ENCODE results near the gene TEX52. TPM values are rescaled to one million over a fixed set of nuclear protein-coding genes. Genes with fewer than 3 reads are reported as not detected.

Gene TEX52
- polyA plus RNA-seq, 1 donor from 2014 or later = not detected

DNA sequence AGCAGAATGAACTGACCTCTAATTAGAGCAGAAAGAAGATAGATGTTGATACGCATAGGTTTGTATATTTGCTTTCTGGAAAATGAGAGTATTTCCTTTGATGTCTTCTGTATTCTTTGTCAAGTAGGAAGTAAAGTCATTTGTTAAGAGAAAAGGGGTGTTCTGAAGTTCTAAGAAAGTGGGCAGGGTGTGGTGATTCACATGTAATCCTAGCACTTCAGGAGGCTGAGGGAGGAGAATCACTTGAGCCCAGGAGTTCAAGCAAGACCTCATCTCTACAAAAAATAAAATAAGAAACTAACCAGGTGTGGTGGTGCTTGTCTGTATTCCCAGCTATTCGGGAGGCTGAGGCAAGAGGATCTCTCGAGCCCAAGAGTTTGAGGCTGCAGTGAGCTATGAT lies 23.0 kb upstream of the TEX52 start:
- TF ChIP-seq, protein P1, sequence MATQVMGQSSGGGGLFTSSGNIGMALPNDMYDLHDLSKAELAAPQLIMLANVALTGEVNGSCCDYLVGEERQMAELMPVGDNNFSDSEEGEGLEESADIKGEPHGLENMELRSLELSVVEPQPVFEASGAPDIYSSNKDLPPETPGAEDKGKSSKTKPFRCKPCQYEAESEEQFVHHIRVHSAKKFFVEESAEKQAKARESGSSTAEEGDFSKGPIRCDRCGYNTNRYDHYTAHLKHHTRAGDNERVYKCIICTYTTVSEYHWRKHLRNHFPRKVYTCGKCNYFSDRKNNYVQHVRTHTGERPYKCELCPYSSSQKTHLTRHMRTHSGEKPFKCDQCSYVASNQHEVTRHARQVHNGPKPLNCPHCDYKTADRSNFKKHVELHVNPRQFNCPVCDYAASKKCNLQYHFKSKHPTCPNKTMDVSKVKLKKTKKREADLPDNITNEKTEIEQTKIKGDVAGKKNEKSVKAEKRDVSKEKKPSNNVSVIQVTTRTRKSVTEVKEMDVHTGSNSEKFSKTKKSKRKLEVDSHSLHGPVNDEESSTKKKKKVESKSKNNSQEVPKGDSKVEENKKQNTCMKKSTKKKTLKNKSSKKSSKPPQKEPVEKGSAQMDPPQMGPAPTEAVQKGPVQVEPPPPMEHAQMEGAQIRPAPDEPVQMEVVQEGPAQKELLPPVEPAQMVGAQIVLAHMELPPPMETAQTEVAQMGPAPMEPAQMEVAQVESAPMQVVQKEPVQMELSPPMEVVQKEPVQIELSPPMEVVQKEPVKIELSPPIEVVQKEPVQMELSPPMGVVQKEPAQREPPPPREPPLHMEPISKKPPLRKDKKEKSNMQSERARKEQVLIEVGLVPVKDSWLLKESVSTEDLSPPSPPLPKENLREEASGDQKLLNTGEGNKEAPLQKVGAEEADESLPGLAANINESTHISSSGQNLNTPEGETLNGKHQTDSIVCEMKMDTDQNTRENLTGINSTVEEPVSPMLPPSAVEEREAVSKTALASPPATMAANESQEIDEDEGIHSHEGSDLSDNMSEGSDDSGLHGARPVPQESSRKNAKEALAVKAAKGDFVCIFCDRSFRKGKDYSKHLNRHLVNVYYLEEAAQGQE (IDR thresholded peaks at IDR 0.05; ENCODE audit: borderline replicate concordance) = no peak
- TF ChIP-seq TAF1 (IDR thresholded peaks at IDR 0.05; ENCODE audit: low read depth) (no peak), CTCF (IDR thresholded peaks at IDR 0.05; ENCODE audit: poor library complexity, severe bottlenecking) (no peak), POLR2AphosphoS5 (IDR thresholded peaks at IDR 0.05) (no peak), SMC3 (conservative IDR thresholded peaks at IDR 0.05; ENCODE audit: poor library complexity) (no peak), EP300 (conservative IDR thresholded peaks at IDR 0.05; ENCODE audit: poor library complexity, severe bottlenecking) (no peak)
- no peak overlapping the region for H3K4me2 ChIP-seq (ENCODE audit: low read length)
- H3K79me2 ChIP-seq (replicated peaks; ENCODE audit: insufficient read depth, low read length) = peaks cover 32% of the 10 kb centered on the region

GRCh38 chr12:2877953-2878732 lies 21.3 kb upstream of the TEX52 start:
- Histone ChIP-seq H3K9ac (ENCODE audit: low read length) (peak overlapping the region; percentile 85), H3K79me2 (replicated peaks; ENCODE audit: insufficient read depth, low read length) (peaks cover 32% of the 10 kb centered on the region), H3K4me3 (ENCODE audit: low read length) (peak overlapping the region; percentile 86), H3K9me3 (ENCODE audit: low read length) (no peaks in the 10 kb centered on the region), H4K20me1 (ENCODE audit: insufficient read depth) (no peaks in the 10 kb centered on the region), H3K9me2 (ENCODE audit: insufficient read depth, low read length) (no peaks in the 10 kb centered on the region), H3K36me3 (ENCODE audit: insufficient read depth, low read length) (no peaks in the 10 kb centered on the region), H3K4me2 (ENCODE audit: low read length) (peak overlapping the region; percentile 74), H2AFZ (ENCODE audit: low read depth, low read length) (peak overlapping the region; percentile 81), H3K27ac (ENCODE audit: low read length) (peak overlapping the region; percentile 80), H3F3A (ENCODE audit: insufficient read depth, low read length, poor library complexity, severe bottlenecking) (no peaks in the 10 kb centered on the region), H3K27me3 (ENCODE audit: insufficient read depth, low read depth, low read length) (no peaks in the 10 kb centered on the region)
- TF ChIP-seq POLR2AphosphoS5 (IDR thresholded peaks at IDR 0.05) (no peak), EZH2 (IDR thresholded peaks at IDR 0.05; ENCODE audit: borderline replicate concordance, insufficient read depth, low read length, poor library complexity, severe bottlenecking) (no peak), SMC3 (conservative IDR thresholded peaks at IDR 0.05; ENCODE audit: poor library complexity) (no peak), EP300 (conservative IDR thresholded peaks at IDR 0.05; ENCODE audit: poor library complexity, severe bottlenecking) (no peak), RAD21 (conservative IDR thresholded peaks at IDR 0.05) (no peak), TAF1 (IDR thresholded peaks at IDR 0.05; ENCODE audit: low read depth) (no peak), MXI1 (conservative IDR thresholded peaks at IDR 0.05; ENCODE audit: poor library complexity, severe bottlenecking) (no peak), CTCF (IDR thresholded peaks at IDR 0.05; ENCODE audit: poor library complexity, severe bottlenecking) (no peak)
- TF ChIP-seq, protein P1 (IDR thresholded peaks at IDR 0.05; ENCODE audit: borderline replicate concordance) = no peak

More for the DNA sequence above, 23.0 kb upstream of the TEX52 start:
- no peaks in the 10 kb centered on the region for H3K36me3 ChIP-seq (ENCODE audit: insufficient read depth, low read length)
- H3K9ac ChIP-seq (ENCODE audit: low read length) = no peak overlapping the region
- no peaks in the 10 kb centered on the region for H3K27me3 ChIP-seq (ENCODE audit: insufficient read depth, low read depth, low read length)
- no peak overlapping the region for H3K4me3 ChIP-seq (ENCODE audit: low read length)
- no peak overlapping the region for H3K27ac ChIP-seq (ENCODE audit: low read length)
- H3K9me2 ChIP-seq (ENCODE audit: insufficient read depth, low read length) = no peaks in the 10 kb centered on the region
- no peaks in the 10 kb centered on the region for H4K20me1 ChIP-seq (ENCODE audit: insufficient read depth)
- no peak overlapping the region for H2AFZ ChIP-seq (ENCODE audit: low read depth, low read length)
- H3F3A ChIP-seq (ENCODE audit: insufficient read depth, low read length, poor library complexity, severe bottlenecking) = no peaks in the 10 kb centered on the region
- no peaks in the 10 kb centered on the region for H3K9me3 ChIP-seq (ENCODE audit: low read length)
